K562 (cell line): ENCODE results near the gene KHSRP. TPM values are rescaled to one million over a fixed set of nuclear protein-coding genes. Genes with fewer than 3 reads are reported as not detected.

Experiments used
- ATAC-seq: fragments of 200-7000 bp; cut with Tn5 transposase; 3 replicates; pipeline ENCODE4 v1.9.1; 2020; ENCODE audit warnings: moderate library complexity
- BruUV-seq: library from RNA; stranded (reverse); fragments of 400-500 nt; replicated peaks from 2 replicates; lab custom pipeline; 2021; lab: Mats Ljungman, UMichigan
- CTCF ChIA-PET: fragments of 300-600 bp; formaldehyde crosslinking; extraction: SDS; loops from one replicate; lab custom pipeline; 2021; ENCODE audit warnings: low intra/inter-chr PET ratio; lab: Yijun Ruan, JAX
- POLR2A ChIA-PET: fragments of 300-600, 350-650 bp; sonication (Branson Sonifier 250); formaldehyde crosslinking; extraction: SDS; loops from one replicate; lab custom pipeline; 2021; ENCODE audit warnings: antibody characterized with exemption, inconsistent platforms; lab: Yijun Ruan, JAX
- DNase-seq, 4 experiments: peaks; one replicate each; pipeline versions ENCODE4 v3.0.0 to v3.0.0-alpha.2; 2011 to 2018; ENCODE audit warnings: low spot score in 3 of 4, mixed read lengths in 3 of 4; ENCODE audit errors: extremely low read depth in 1 of 4
- FAIRE-seq: peaks from 2 replicates; lab custom pipeline; 2011; peaks lifted over from hg19 to GRCh38; lab: Jason Lieb, UNC
- H2AFZ ChIP-seq: 2 replicates; pipeline ENCODE4 v1.6.0; 2011; ENCODE audit warnings: low read depth, low read length, control low read depth, inconsistent platforms
- H3K27ac ChIP-seq: fragments of 200-600 bp; 3 replicates; pipeline ENCODE4 v1.8.0; 2011; ENCODE audit warnings: low read depth, mild to moderate bottlenecking, control low read depth, inconsistent platforms, low read length, moderate library complexity, mixed read lengths; ENCODE audit errors: extremely low read depth
- H3K27me3 ChIP-seq, 2 experiments: fragments of 300-600 bp in 1 of 2; 2 replicates in 1 of 2; 3 replicates in 1 of 2; pipeline versions ENCODE4 v1.6.0 to v1.8.0; 2011; ENCODE audit warnings: inconsistent platforms in 2 of 2, low read length in 2 of 2, mild to moderate bottlenecking in 1 of 2, mixed read lengths in 1 of 2, moderate library complexity in 1 of 2; ENCODE audit not compliant: control insufficient read depth in 2 of 2, insufficient read depth in 2 of 2
- H3K36me3 ChIP-seq: fragments of 300-600 bp; 3 replicates; pipeline ENCODE4 v1.8.0; 2011; ENCODE audit warnings: mild to moderate bottlenecking, low read length, inconsistent platforms; ENCODE audit not compliant: control insufficient read depth, insufficient read depth
- H3K4me1 ChIP-seq, 2 experiments: fragments of 200-600 bp in 1 of 2; replicated peaks in 1 of 2; 2 replicates in 1 of 2; 3 replicates in 1 of 2; pipeline versions ENCODE4 v1.5.1 to v1.8.0; 2011; ENCODE audit warnings: inconsistent platforms in 2 of 2, low read length in 2 of 2, mild to moderate bottlenecking in 1 of 2, mixed read lengths in 1 of 2, moderate library complexity in 1 of 2; ENCODE audit not compliant: control insufficient read depth in 2 of 2, insufficient read depth in 2 of 2
- H3K4me2 ChIP-seq: 2 replicates; pipeline ENCODE4 v1.6.1; 2011; ENCODE audit warnings: low read length, control low read depth, inconsistent platforms, mixed read lengths; ENCODE audit not compliant: insufficient read depth
- H3K4me3 ChIP-seq: fragments of 200-600 bp; sonication (generic), shearing (Covaris generic); 2 replicates; pipeline ENCODE4 v1.5.1; 2016; ENCODE audit warnings: control low read depth, inconsistent platforms
- H3K79me2 ChIP-seq: fragments of 200-600 bp; 3 replicates; pipeline ENCODE4 v1.8.0; 2011; ENCODE audit warnings: low read length, inconsistent platforms; ENCODE audit not compliant: control insufficient read depth, insufficient read depth
- H3K9ac ChIP-seq, 2 experiments: 2 replicates each; pipeline versions ENCODE4 v1.6.0 to v1.6.1; 2011; ENCODE audit warnings: low read depth in 2 of 2, low read length in 2 of 2, control low read depth in 1 of 2, inconsistent platforms in 1 of 2, mild to moderate bottlenecking in 1 of 2, mixed read lengths in 1 of 2; ENCODE audit not compliant: insufficient read depth in 1 of 2
- H3K9me1 ChIP-seq: one replicate; pipeline ENCODE4 v1.6.0; 2011; ENCODE audit warnings: inconsistent platforms, mild to moderate bottlenecking, low read length, moderate library complexity; ENCODE audit not compliant: control insufficient read depth, insufficient read depth
- H3K9me3 ChIP-seq: replicated peaks from 2 replicates; pipeline ENCODE4 v1.5.1; 2011; ENCODE audit warnings: low read depth, low read length, inconsistent platforms; ENCODE audit not compliant: control insufficient read depth, insufficient read depth
- H4K20me1 ChIP-seq: replicated peaks from 2 replicates; pipeline ENCODE4 v1.6.1; 2011; ENCODE audit warnings: low read length, inconsistent platforms, mixed read lengths; ENCODE audit not compliant: control insufficient read depth, insufficient read depth
- CBX2 ChIP-seq: fragments of 200-600 bp; sonication (generic); IDR thresholded peaks from one replicate; pipeline ENCODE4 v1.6.1; 2012; ENCODE audit warnings: mild to moderate bottlenecking, low read length, inconsistent platforms; ENCODE audit not compliant: insufficient read depth, poor library complexity, severe bottlenecking
- CREBBP ChIP-seq: IDR thresholded peaks from one replicate; pipeline ENCODE4 v1.6.1; 2012; ENCODE audit warnings: low read depth, mild to moderate bottlenecking, control low read depth, inconsistent platforms, low read length
- DDX20 ChIP-seq: fragments of 450-650 bp; IDR thresholded peaks from 2 replicates; pipeline ENCODE4 v1.6.1; 2016; ENCODE audit warnings: missing genetic modification characterization, low read depth, mild to moderate bottlenecking, missing compliant biosample characterization, moderate library complexity
- EP300 ChIP-seq: IDR thresholded peaks from 2 replicates; pipeline ENCODE4 v1.6.1; 2012; ENCODE audit warnings: low read length, improper control_type of control experiment
- JUN ChIP-seq, 2 experiments: sonication (generic) in 1 of 2; formaldehyde crosslinking in 1 of 2; IDR thresholded peaks; 2 replicates each; pipeline versions ENCODE4 v1.6.1 to v1.8.0; 2012 to 2022; ENCODE audit warnings: borderline replicate concordance in 2 of 2, mild to moderate bottlenecking in 2 of 2, improper control_type of control experiment in 1 of 2, low read depth in 1 of 2, low read length in 1 of 2, missing genetic modification reagents in 1 of 2
- NR2F6 ChIP-seq: fragments of 450-650 bp; formaldehyde crosslinking; IDR thresholded peaks from 2 replicates; pipeline ENCODE4 v1.4.0; 2020; ENCODE audit warnings: mild to moderate bottlenecking
- RFX1 ChIP-seq: fragments of 450-650 bp; IDR thresholded peaks from 2 replicates; pipeline ENCODE4 v1.6.1; 2016; ENCODE audit warnings: mild to moderate bottlenecking, moderate library complexity
- WGBS: fragments of 100-300 bp; shearing (Covaris generic); methylation state at CpG from one replicate; pipeline ENCODE4 v1.1.6; 2016; ENCODE audit warnings: low coverage, mixed read lengths; ENCODE audit not compliant: insufficient coverage; ENCODE audit errors: missing lambda C conversion rate; 5-methylcytosine and 5-hydroxymethylcytosine counted together
- in situ Hi-C: fragments of 300-500 bp; cut with MboI; formaldehyde crosslinking; loops from 4 replicates; pipeline ENCODE4 v1.15.0; 2018; ENCODE audit warnings: inconsistent platforms, mixed read lengths
- intact Hi-C: fragments of 100-400 bp; cut with micrococcal nuclease; formaldehyde crosslinking; loops from 2 replicates; pipeline ENCODE4 v1.14.2; 2022
- polyA plus RNA-seq, 8 experiments: library from polyadenylated mRNA; depleted of rRNA in 4 of 8; stranded (reverse) in 5 of 8; unstranded in 3 of 8; fragments of >200 nt; fragmentation: Nextera tagmentation in 2 of 8; fragmentation: Illumina TruSeq in 1 of 8; extraction: Ambion mirVana in 2 of 8; extraction: Trizol in 1 of 8; gene quantifications; 2 replicates each; pipeline versions ENCODE4 v1.2.1 to v1.2.3, GENCODE V29; 2011 to 2014; ENCODE audit warnings: inconsistent platforms in 1 of 8, missing spikeins in 1 of 8
- total RNA-seq, 7 experiments: library from RNA; depleted of rRNA in 6 of 7; stranded (reverse); fragments of >200 nt in 6 of 7; fragmentation: Illumina TruSeq in 2 of 7; extraction: Trizol in 2 of 7; gene quantifications; 2 replicates each; pipeline versions ENCODE4 v1.2.1 to v1.2.3, GENCODE V29; 2011 to 2021; ENCODE audit warnings: low replicate concordance in 1 of 7
- TF ChIP-seq, protein P1 (sequence below): fragments of 450-650 bp; IDR thresholded peaks from 2 replicates; pipeline ENCODE4 v1.6.1; 2016; ENCODE audit warnings: low read depth, mild to moderate bottlenecking, moderate library complexity
- TF ChIP-seq, protein P2 (sequence below): fragments of 200-800 bp; sonication (Bioruptor generic); IDR thresholded peaks from 2 replicates; pipeline ENCODE4 v1.6.1; 2017; ENCODE audit warnings: missing genetic modification characterization, missing compliant biosample characterization

The KHSRP gene
- total and polyA plus RNA-seq, 9 of the 15 experiments (the other 6 are each of a cell fraction or from before 2014, with no cell fraction given) = 4.2 to 564 (median 139) TPM

DNA sequence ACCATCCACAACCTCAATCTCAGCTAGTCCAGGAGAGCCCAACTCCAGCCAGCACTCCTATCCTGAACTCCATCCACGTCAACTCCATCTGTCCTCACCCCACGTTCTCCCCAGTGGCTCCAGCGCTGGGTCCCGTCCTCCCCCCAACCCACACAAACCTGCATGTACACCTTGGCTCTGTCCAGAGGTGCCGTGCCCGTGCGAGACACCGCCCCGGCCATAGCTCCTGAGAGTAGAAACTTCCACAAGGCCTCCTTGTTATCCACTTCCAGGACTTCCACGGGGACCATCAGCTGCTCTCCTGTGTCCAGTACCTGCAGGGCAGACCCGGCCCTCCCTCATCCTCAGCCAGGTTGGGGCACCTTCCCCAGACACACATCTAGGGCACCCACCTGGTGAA lies 7.3 kb upstream of the KHSRP start:
- ChIA-PET CTCF (no interaction called here), POLR2A (no interaction called here)
- Histone ChIP-seq H3K36me3 (peaks cover 3% of the 10 kb centered on the region; the same call in 2 of the 3 replicates), H3K79me2 (peaks cover 11% of the 10 kb centered on the region), H3K4me3 (no peak overlapping the region), H3K4me2 (no peak overlapping the region), H3K9me3 (no peaks in the 10 kb centered on the region), H3K27me3 (no peaks in the 10 kb centered on the region), H3K9ac (peak overlapping the region in 1 of 2 experiments; percentile 72; a peak in 1 of 4 replicates), H2AFZ (no peak overlapping the region), H4K20me1 (no peaks in the 10 kb centered on the region), H3K27ac (no peak overlapping the region), H3K9me1 (peaks cover 4% of the 10 kb centered on the region), H3K4me1 (peaks cover 0 to 18% of the 10 kb centered on the region in 2 experiments; a peak in 2 of 5 replicates)
- TF ChIP-seq CBX2 (no peak), NR2F6 (CRISPR knock-in tag) (no peak), JUN (IDR thresholded peaks at IDR 0.05; ENCODE audit: borderline replicate concordance, low read depth, low read length) (no peak), JUN (CRISPR knock-in tag; IDR thresholded peaks at IDR 0.05; ENCODE audit: borderline replicate concordance) (no peak), RFX1 (no peak), EP300 (no peak), CREBBP (no peak), DDX20 (tag) (no peak)
- TF ChIP-seq, protein P1, sequence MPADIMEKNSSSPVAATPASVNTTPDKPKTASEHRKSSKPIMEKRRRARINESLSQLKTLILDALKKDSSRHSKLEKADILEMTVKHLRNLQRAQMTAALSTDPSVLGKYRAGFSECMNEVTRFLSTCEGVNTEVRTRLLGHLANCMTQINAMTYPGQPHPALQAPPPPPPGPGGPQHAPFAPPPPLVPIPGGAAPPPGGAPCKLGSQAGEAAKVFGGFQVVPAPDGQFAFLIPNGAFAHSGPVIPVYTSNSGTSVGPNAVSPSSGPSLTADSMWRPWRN = no peak
- TF ChIP-seq, protein P2, sequence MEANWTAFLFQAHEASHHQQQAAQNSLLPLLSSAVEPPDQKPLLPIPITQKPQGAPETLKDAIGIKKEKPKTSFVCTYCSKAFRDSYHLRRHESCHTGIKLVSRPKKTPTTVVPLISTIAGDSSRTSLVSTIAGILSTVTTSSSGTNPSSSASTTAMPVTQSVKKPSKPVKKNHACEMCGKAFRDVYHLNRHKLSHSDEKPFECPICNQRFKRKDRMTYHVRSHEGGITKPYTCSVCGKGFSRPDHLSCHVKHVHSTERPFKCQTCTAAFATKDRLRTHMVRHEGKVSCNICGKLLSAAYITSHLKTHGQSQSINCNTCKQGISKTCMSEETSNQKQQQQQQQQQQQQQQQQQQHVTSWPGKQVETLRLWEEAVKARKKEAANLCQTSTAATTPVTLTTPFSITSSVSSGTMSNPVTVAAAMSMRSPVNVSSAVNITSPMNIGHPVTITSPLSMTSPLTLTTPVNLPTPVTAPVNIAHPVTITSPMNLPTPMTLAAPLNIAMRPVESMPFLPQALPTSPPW = no peak
- WGBS = 72% methylated on average over 9 of the region's 11 CpGs
- no TSS peak for BruUV-seq
- ATAC-seq (no peak), DNase-seq (no peak), FAIRE-seq (no peak)
- in situ Hi-C loops = no loop called here
- intact Hi-C loops = no loop called here
